Measurements from ENCODE around the gene ZNF619. TPM values are rescaled to one million over a fixed set of nuclear protein-coding genes. Genes with fewer than 3 reads are reported as not detected.
A peak's percentile ranks its signal among the peaks of the same experiment; 100 is the strongest.
"Not testable (repeated sequence)": the region's sequence is repeated elsewhere in the genome, so short reads cannot be mapped to it uniquely, and the experiment has no call there.

Gene ZNF619
- polyA plus RNA-seq, 3 donors from 2014 or later: 1.8 to 4.7 (median 2.6) TPM

- no peaks in the 10 kb centered on the region for H3K9me3 Mint-ChIP-seq
- H3K27me3 Mint-ChIP-seq (ENCODE audit: low read depth in 3 of 3): peaks cover 3 to 12% (median 9%) of the 10 kb centered on the region in 3 donors
- peaks cover 49 to 65% of the 10 kb centered on the region in 2 donors for H3K4me1 Mint-ChIP-seq
- H3K27ac Mint-ChIP-seq: peak overlapping the region; percentile 95 to 98 (median 97)
- peak overlapping the region; percentile 89 to 96 (median 94) for H3K4me3 Mint-ChIP-seq
- DNase-seq: no peak
- H3K36me3 Mint-ChIP-seq: peaks cover 5 to 24% (median 10%) of the 10 kb centered on the region in 3 donors
Observed at GRCh38 chr3:40456279-40456939, 20.5 kb upstream of the ZNF619 start.

GRCh38 chr3:40456940-40457823 is 19.7 kb upstream of the ZNF619 start, which contains the start of gene RPL14:
Gene RPL14, plus strand, starts transcription at chr3:40457339. Its CDS starts 133 bp downstream, at chr3:40457472.
- DNase-seq: peak; percentile 93 to 94 (median 93)
- H3K27me3 Mint-ChIP-seq (ENCODE audit: low read depth in 3 of 3): peaks cover 3 to 12% (median 9%) of the 10 kb centered on the region in 3 donors
- no peaks in the 10 kb centered on the region for H3K9me3 Mint-ChIP-seq
- peaks cover 12 to 31% (median 17%) of the 10 kb centered on the region in 3 donors for H3K36me3 Mint-ChIP-seq
- peak within 1 kb of the TSS; percentile 89 to 96 (median 94) for H3K4me3 Mint-ChIP-seq
- H3K27ac Mint-ChIP-seq: peak within 1 kb of the TSS; percentile 95 to 98 (median 97)
- H3K4me1 Mint-ChIP-seq: peaks cover 47 to 64% of the 10 kb centered on the region in 2 donors

- peaks cover 12 to 38% (median 21%) of the 10 kb centered on the region in 3 donors for H3K36me3 Mint-ChIP-seq
- H3K4me1 Mint-ChIP-seq: peaks cover 35 to 52% of the 10 kb centered on the region in 2 donors
- peak overlapping the region; percentile 79 to 96 (median 88) for H3K27ac Mint-ChIP-seq
- H3K4me3 Mint-ChIP-seq: peak overlapping the region; percentile 89 to 96 (median 92)
- peaks cover 2 to 12% (median 9%) of the 10 kb centered on the region in 3 donors for H3K27me3 Mint-ChIP-seq (ENCODE audit: low read depth in 3 of 3)
- no peaks in the 10 kb centered on the region for H3K9me3 Mint-ChIP-seq
- DNase-seq: no peak
Observed at GRCh38 chr3:40458473-40458872, 18.4 kb upstream of the ZNF619 start.

GRCh38 chr3:40460481-40460880 is 16.4 kb upstream of the ZNF619 start:
- not testable (repeated sequence) for H3K9me3 Mint-ChIP-seq, DNase-seq, H3K27ac Mint-ChIP-seq, H3K4me3 Mint-ChIP-seq
- Mint-ChIP-seq H3K27me3 (ENCODE audit: low read depth in 3 of 3) (peaks cover 2 to 18% (median 9%) of the 10 kb centered on the region in 3 donors), H3K4me1 (peaks cover 42 to 69% of the 10 kb centered on the region in 2 donors), H3K36me3 (peaks cover 16 to 56% (median 24%) of the 10 kb centered on the region in 3 donors)

GRCh38 chr3:40461161-40461560 is 15.8 kb upstream of the ZNF619 start:
- no peak for DNase-seq
- Mint-ChIP-seq H3K4me3 (no peak overlapping the region), H3K4me1 (peaks cover 37 to 63% of the 10 kb centered on the region in 2 donors), H3K27ac (peak overlapping the region in 2 of 6 donors; percentile 24 to 53), H3K27me3 (ENCODE audit: low read depth in 3 of 3) (peaks cover 2 to 18% (median 9%) of the 10 kb centered on the region in 3 donors), H3K9me3 (no peaks in the 10 kb centered on the region), H3K36me3 (peaks cover 16 to 60% (median 24%) of the 10 kb centered on the region in 3 donors)

GRCh38 chr3:40462838-40463237 is 14.1 kb upstream of the ZNF619 start:
- Mint-ChIP-seq H3K27me3 (ENCODE audit: low read depth in 3 of 3) (peaks cover 0 to 12% (median 2%) of the 10 kb centered on the region in 3 donors), H3K36me3 (peaks cover 16 to 61% (median 24%) of the 10 kb centered on the region in 3 donors), H3K4me1 (peaks cover 26 to 48% of the 10 kb centered on the region in 2 donors)
- H3K4me3 Mint-ChIP-seq, DNase-seq, H3K9me3 Mint-ChIP-seq, H3K27ac Mint-ChIP-seq: not testable (repeated sequence)

GRCh38 chr3:40463579-40463978 is 13.3 kb upstream of the ZNF619 start:
- DNase-seq: no peak
- Mint-ChIP-seq H3K36me3 (peaks cover 16 to 55% (median 24%) of the 10 kb centered on the region in 3 donors), H3K9me3 (no peaks in the 10 kb centered on the region), H3K4me3 (no peak overlapping the region), H3K4me1 (peaks cover 18 to 41% of the 10 kb centered on the region in 2 donors), H3K27ac (peak overlapping the region in 1 of 6 donors; percentile 51), H3K27me3 (ENCODE audit: low read depth in 3 of 3) (peaks cover 0 to 11% (median 0%) of the 10 kb centered on the region in 3 donors)

GRCh38 chr3:40464339-40465110 is 12.4 kb upstream of the ZNF619 start:
- H3K4me3 Mint-ChIP-seq: peak overlapping the region in 2 of 5 donors; percentile 17 to 31
- H3K27ac Mint-ChIP-seq: peak overlapping the region; percentile 25 to 75 (median 56)
- H3K27me3 Mint-ChIP-seq (ENCODE audit: low read depth in 3 of 3): peaks cover 0 to 11% (median 0%) of the 10 kb centered on the region in 3 donors
- peak in 1 of 3 donors; percentile 16 for DNase-seq
- H3K36me3 Mint-ChIP-seq: peaks cover 16 to 46% (median 17%) of the 10 kb centered on the region in 3 donors
- H3K4me1 Mint-ChIP-seq: peaks cover 13 to 32% of the 10 kb centered on the region in 2 donors
- H3K9me3 Mint-ChIP-seq: no peaks in the 10 kb centered on the region

- Mint-ChIP-seq H3K4me3 (no peak overlapping the region), H3K9me3 (no peaks in the 10 kb centered on the region), H3K27ac (peak overlapping the region; percentile 0 to 49 (median 25)), H3K27me3 (ENCODE audit: low read depth in 3 of 3) (peaks cover 0 to 11% (median 0%) of the 10 kb centered on the region in 3 donors), H3K4me1 (peaks cover 13 to 32% of the 10 kb centered on the region in 2 donors), H3K36me3 (peaks cover 16 to 46% (median 17%) of the 10 kb centered on the region in 3 donors)
- DNase-seq: no peak
Observed at GRCh38 chr3:40465111-40465407, 11.9 kb upstream of the ZNF619 start.

- H3K27ac Mint-ChIP-seq: peak overlapping the region in 4 of 6 donors; percentile 22 to 49 (median 38)
- peaks cover 0 to 11% (median 0%) of the 10 kb centered on the region in 3 donors for H3K27me3 Mint-ChIP-seq (ENCODE audit: low read depth in 3 of 3)
- no peak for DNase-seq
- H3K9me3 Mint-ChIP-seq: no peaks in the 10 kb centered on the region
- no peak overlapping the region for H3K4me3 Mint-ChIP-seq
- peaks cover 16 to 44% (median 17%) of the 10 kb centered on the region in 3 donors for H3K36me3 Mint-ChIP-seq
- H3K4me1 Mint-ChIP-seq: peaks cover 11 to 32% of the 10 kb centered on the region in 2 donors
Observed at GRCh38 chr3:40465456-40465855, 11.5 kb upstream of the ZNF619 start.

GRCh38 chr3:40468018-40468417 is 8.9 kb upstream of the ZNF619 start:
- H3K4me3 Mint-ChIP-seq: no peak overlapping the region
- no peaks in the 10 kb centered on the region for H3K9me3 Mint-ChIP-seq
- DNase-seq: no peak
- H3K36me3 Mint-ChIP-seq: peaks cover 3 to 28% (median 5%) of the 10 kb centered on the region in 3 donors
- peaks cover 0 to 6% (median 0%) of the 10 kb centered on the region in 3 donors for H3K27me3 Mint-ChIP-seq (ENCODE audit: low read depth in 3 of 3)
- peak overlapping the region in 2 of 6 donors; percentile 35 to 52 for H3K27ac Mint-ChIP-seq
- H3K4me1 Mint-ChIP-seq: peaks cover 11 to 21% of the 10 kb centered on the region in 2 donors

- DNase-seq: no peak
- Mint-ChIP-seq H3K4me1 (no peaks in the 10 kb centered on the region), H3K4me3 (no peak overlapping the region), H3K36me3 (peaks cover 0 to 5% (median 0%) of the 10 kb centered on the region in 3 donors), H3K27ac (no peak overlapping the region), H3K27me3 (ENCODE audit: low read depth in 3 of 3) (peaks cover 0 to 5% (median 3%) of the 10 kb centered on the region in 3 donors), H3K9me3 (no peaks in the 10 kb centered on the region)
Observed at GRCh38 chr3:40470701-40471100, 6.2 kb upstream of the ZNF619 start.

- no peaks in the 10 kb centered on the region for H3K9me3 Mint-ChIP-seq
- H3K4me3 Mint-ChIP-seq: peak overlapping the region; percentile 95 to 98 (median 97)
- H3K36me3 Mint-ChIP-seq: peaks cover 12 to 21% (median 17%) of the 10 kb centered on the region in 3 donors
- H3K27ac Mint-ChIP-seq: peak overlapping the region; percentile 92 to 99 (median 98)
- H3K27me3 Mint-ChIP-seq (ENCODE audit: low read depth in 3 of 3): peaks cover 0 to 5% (median 3%) of the 10 kb centered on the region in 3 donors
- H3K4me1 Mint-ChIP-seq: peaks cover 27 to 34% of the 10 kb centered on the region in 2 donors
- DNase-seq: no peak
Observed at GRCh38 chr3:40477666-40478065, 744 bp downstream of the ZNF619 start.
